ENCODE data around the gene RPL7A.
A peak's percentile ranks its signal among the peaks of the same experiment; 100 is the strongest.

RPL7A gene

GRCh38 chr9:133352635-133353340 is 4.8 kb downstream of the RPL7A start:
- Histone ChIP-seq H3K36me3 (ENCODE audit: control insufficient read depth, insufficient read depth, low read length) (peaks cover 44% of the 10 kb centered on the region), H3K9me3 (ENCODE audit: control insufficient read depth, insufficient read depth, low read length) (no peaks in the 10 kb centered on the region), H3K9ac (ENCODE audit: low read depth, low read length) (no peak overlapping the region), H3K4me3 (ENCODE audit: low read depth, low read length) (no peak overlapping the region), H3K4me1 (ENCODE audit: control insufficient read depth, insufficient read depth, low read length) (no peaks in the 10 kb centered on the region), H3K27me3 (ENCODE audit: control insufficient read depth, insufficient read depth, low read length) (no peaks in the 10 kb centered on the region)

- Histone ChIP-seq H3K27me3 (ENCODE audit: control insufficient read depth, insufficient read depth, low read length) (no peaks in the 10 kb centered on the region), H3K9me3 (ENCODE audit: control insufficient read depth, insufficient read depth, low read length) (no peaks in the 10 kb centered on the region), H3K9ac (ENCODE audit: low read depth, low read length) (no peak overlapping the region), H3K4me1 (ENCODE audit: control insufficient read depth, insufficient read depth, low read length) (no peaks in the 10 kb centered on the region), H3K36me3 (ENCODE audit: control insufficient read depth, insufficient read depth, low read length) (peaks cover 43% of the 10 kb centered on the region), H3K4me3 (ENCODE audit: low read depth, low read length) (no peak overlapping the region)
These were observed 5.5 kb downstream of the RPL7A start for GRCh38 chr9:133353548-133353947.

DNA sequence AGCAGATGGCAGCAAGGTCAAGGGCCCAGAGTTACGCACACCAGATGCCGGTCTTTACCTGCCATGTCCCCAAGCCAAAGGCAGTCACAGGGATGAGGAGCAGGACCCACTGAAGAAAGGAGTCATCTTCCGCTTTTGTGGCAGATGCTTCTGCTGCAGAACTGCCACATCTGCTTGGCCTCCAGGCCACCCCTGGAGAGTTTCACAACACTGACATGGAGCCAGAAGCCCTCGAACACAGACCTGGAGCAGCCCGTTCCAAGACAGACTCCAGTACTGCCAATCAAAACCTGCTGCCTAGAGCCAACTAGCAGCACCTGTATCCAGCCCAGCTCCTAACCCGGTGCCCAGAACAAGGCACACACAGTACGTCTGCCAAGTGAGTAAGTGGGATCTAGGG is 6.7 kb downstream of the RPL7A start:
- Histone ChIP-seq H3K27me3 (ENCODE audit: control insufficient read depth, insufficient read depth, low read length) (no peaks in the 10 kb centered on the region), H3K36me3 (ENCODE audit: control insufficient read depth, insufficient read depth, low read length) (peaks cover 36% of the 10 kb centered on the region), H3K4me3 (ENCODE audit: low read depth, low read length) (no peak overlapping the region), H3K9ac (ENCODE audit: low read depth, low read length) (no peak overlapping the region), H3K9me3 (ENCODE audit: control insufficient read depth, insufficient read depth, low read length) (no peaks in the 10 kb centered on the region), H3K4me1 (ENCODE audit: control insufficient read depth, insufficient read depth, low read length) (no peaks in the 10 kb centered on the region)

GRCh38 chr9:133355881-133356357 is 7.9 kb downstream of the RPL7A start:
- Histone ChIP-seq H3K4me1 (ENCODE audit: control insufficient read depth, insufficient read depth, low read length) (no peaks in the 10 kb centered on the region), H3K36me3 (ENCODE audit: control insufficient read depth, insufficient read depth, low read length) (peaks cover 29% of the 10 kb centered on the region), H3K9me3 (ENCODE audit: control insufficient read depth, insufficient read depth, low read length) (no peaks in the 10 kb centered on the region)

DNA sequence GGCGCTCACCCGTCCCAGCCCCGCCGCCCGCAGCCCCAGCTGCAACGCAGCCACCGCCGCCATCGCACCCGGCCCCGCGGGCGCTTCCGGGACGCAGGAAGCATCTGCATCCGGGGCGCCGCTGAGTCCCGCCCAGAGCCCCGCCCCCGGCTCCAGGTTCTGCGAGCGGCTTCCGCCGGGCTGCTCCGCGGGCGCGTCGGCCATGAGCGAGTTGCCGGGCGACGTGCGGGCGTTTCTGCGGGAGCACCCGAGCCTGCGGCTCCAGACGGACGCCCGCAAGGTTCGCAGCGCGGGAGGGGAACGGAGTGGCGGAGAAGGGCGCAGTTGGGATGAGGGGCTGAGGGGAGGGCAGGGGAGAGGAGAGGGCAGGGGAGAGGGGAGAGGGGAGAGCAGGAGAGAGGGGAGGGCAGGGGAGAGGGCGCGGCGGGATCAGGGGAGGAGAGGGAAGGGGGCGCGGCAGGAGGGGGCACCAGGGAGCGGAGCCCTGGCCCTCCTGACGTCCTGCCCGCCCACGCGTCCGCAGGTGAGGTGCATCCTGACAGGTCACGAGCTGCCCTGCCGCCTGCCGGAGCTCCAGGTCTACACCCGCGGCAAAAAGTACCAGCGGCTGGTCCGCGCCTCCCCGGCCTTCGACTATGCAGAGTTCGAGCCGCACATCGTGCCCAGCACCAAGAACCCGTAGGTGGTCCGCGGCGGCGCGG is 8.5 kb downstream of the RPL7A start, which contains the start of the genes SURF1 and SURF2:
SURF1 (minus strand) TSS at position 97 of the 701 bp plus-strand sequence; CDS start at position 63, 34 bp downstream.
SURF2 (plus strand) TSS at position 160 of the 701 bp plus-strand sequence; CDS start at position 203, 43 bp downstream.
- Histone ChIP-seq H3K9ac (ENCODE audit: low read depth, low read length) (peak within 1 kb of the TSS; percentile 91), H3K36me3 (ENCODE audit: control insufficient read depth, insufficient read depth, low read length) (peaks cover 29% of the 10 kb centered on the region), H3K4me3 (ENCODE audit: low read depth, low read length) (peak within 1 kb of the TSS; percentile 96), H3K27me3 (ENCODE audit: control insufficient read depth, insufficient read depth, low read length) (no peaks in the 10 kb centered on the region), H3K4me1 (ENCODE audit: control insufficient read depth, insufficient read depth, low read length) (no peaks in the 10 kb centered on the region), H3K9me3 (ENCODE audit: control insufficient read depth, insufficient read depth, low read length) (no peaks in the 10 kb centered on the region)

More at GRCh38 chr9:133355881-133356357, 7.9 kb downstream of the RPL7A start:
- Histone ChIP-seq H3K4me3 (ENCODE audit: low read depth, low read length) (peak overlapping the region; percentile 96), H3K27me3 (ENCODE audit: control insufficient read depth, insufficient read depth, low read length) (no peaks in the 10 kb centered on the region), H3K9ac (ENCODE audit: low read depth, low read length) (peak overlapping the region; percentile 91)

GRCh38 chr9:133357656-133358055 is 9.6 kb downstream of the RPL7A start:
- Histone ChIP-seq H3K4me1 (ENCODE audit: control insufficient read depth, insufficient read depth, low read length) (no peaks in the 10 kb centered on the region), H3K36me3 (ENCODE audit: control insufficient read depth, insufficient read depth, low read length) (peaks cover 27% of the 10 kb centered on the region), H3K9me3 (ENCODE audit: control insufficient read depth, insufficient read depth, low read length) (no peaks in the 10 kb centered on the region), H3K27me3 (ENCODE audit: control insufficient read depth, insufficient read depth, low read length) (no peaks in the 10 kb centered on the region), H3K4me3 (ENCODE audit: low read depth, low read length) (peak overlapping the region; percentile 63), H3K9ac (ENCODE audit: low read depth, low read length) (peak overlapping the region; percentile 41)

DNA sequence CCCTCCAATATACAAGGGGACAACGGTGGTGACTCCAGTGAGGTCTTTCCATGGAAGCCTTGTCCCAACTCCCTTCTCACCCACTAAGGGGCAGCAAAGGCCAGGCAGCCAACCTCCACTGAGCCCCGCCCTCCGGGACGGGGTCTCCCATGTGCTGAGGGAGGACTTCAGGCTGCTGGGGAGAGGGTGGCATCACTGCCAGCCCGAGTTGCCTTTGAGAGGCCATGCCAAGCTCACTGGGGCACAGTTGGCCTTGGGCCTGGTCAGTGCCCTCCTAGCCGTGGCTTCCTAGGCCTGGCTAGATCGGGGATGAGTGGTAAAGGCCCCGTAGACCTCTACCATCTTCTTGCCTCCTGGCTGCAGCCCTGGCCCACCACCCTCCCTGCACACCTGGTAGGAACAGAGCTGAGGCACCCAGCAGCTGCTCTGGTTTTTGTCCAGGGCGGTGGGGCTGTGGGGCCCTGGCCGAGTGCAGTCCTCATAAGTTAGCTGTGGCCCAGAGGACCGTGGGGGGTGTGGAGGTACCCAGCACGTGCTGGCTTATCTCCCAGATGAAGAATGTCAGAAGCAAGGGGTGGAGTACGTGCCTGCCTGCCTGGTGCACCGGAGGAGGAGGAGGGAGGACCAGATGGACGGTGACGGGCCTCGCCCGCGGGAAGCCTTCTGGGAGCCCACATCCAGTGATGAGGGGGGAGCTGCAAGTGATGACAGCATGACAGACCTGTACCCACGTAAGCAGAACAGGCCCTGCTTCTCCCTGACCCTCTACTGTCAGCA is 11.6 kb downstream of the RPL7A start:
- Histone ChIP-seq H3K9ac (ENCODE audit: low read depth, low read length) (no peak overlapping the region), H3K4me1 (ENCODE audit: control insufficient read depth, insufficient read depth, low read length) (no peaks in the 10 kb centered on the region), H3K4me3 (ENCODE audit: low read depth, low read length) (no peak overlapping the region), H3K27me3 (ENCODE audit: control insufficient read depth, insufficient read depth, low read length) (no peaks in the 10 kb centered on the region), H3K9me3 (ENCODE audit: control insufficient read depth, insufficient read depth, low read length) (no peaks in the 10 kb centered on the region), H3K36me3 (ENCODE audit: control insufficient read depth, insufficient read depth, low read length) (peaks cover 39% of the 10 kb centered on the region)

GRCh38 chr9:133360400-133361393 is 12.7 kb downstream of the RPL7A start:
- H3K36me3 ChIP-seq (ENCODE audit: control insufficient read depth, insufficient read depth, low read length) = peaks cover 47% of the 10 kb centered on the region

DNA sequence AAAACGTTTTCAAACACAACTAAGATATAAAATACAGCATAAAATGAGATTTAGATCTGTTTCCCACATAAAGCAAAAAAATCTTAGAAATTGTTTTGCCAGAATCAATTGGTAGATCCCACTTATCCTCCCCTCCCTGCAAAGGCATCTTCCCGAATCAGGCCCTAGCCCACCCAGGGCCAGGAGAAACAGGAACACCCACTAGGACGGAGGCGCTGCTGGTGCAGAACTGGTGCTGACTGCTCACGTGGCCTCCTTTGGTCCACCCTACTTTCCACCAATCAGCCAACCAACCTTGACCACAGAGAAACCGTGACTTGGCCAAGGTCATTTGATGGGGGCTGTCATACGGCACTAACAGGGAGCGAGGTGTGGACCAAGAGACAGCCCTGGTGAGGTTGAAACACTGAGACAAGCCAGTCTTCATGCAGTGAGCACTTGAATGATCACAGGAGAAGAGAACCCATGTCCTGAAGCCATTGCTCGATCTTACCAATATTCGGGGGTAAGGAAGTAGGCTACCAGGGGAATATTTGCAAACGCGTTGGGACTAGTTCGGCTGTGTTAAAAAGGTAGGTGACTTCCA is 13.6 kb downstream of the RPL7A start:
- Histone ChIP-seq H3K9ac (ENCODE audit: low read depth, low read length) (peak overlapping the region; percentile 47), H3K27me3 (ENCODE audit: control insufficient read depth, insufficient read depth, low read length) (no peaks in the 10 kb centered on the region), H3K36me3 (ENCODE audit: control insufficient read depth, insufficient read depth, low read length) (peaks cover 51% of the 10 kb centered on the region), H3K9me3 (ENCODE audit: control insufficient read depth, insufficient read depth, low read length) (no peaks in the 10 kb centered on the region), H3K4me3 (ENCODE audit: low read depth, low read length) (no peak overlapping the region), H3K4me1 (ENCODE audit: control insufficient read depth, insufficient read depth, low read length) (no peaks in the 10 kb centered on the region)

More at GRCh38 chr9:133360400-133361393, 12.7 kb downstream of the RPL7A start:
- Histone ChIP-seq H3K9me3 (ENCODE audit: control insufficient read depth, insufficient read depth, low read length) (no peaks in the 10 kb centered on the region), H3K4me3 (ENCODE audit: low read depth, low read length) (no peak overlapping the region), H3K9ac (ENCODE audit: low read depth, low read length) (no peak overlapping the region), H3K4me1 (ENCODE audit: control insufficient read depth, insufficient read depth, low read length) (no peaks in the 10 kb centered on the region), H3K27me3 (ENCODE audit: control insufficient read depth, insufficient read depth, low read length) (no peaks in the 10 kb centered on the region)

DNA sequence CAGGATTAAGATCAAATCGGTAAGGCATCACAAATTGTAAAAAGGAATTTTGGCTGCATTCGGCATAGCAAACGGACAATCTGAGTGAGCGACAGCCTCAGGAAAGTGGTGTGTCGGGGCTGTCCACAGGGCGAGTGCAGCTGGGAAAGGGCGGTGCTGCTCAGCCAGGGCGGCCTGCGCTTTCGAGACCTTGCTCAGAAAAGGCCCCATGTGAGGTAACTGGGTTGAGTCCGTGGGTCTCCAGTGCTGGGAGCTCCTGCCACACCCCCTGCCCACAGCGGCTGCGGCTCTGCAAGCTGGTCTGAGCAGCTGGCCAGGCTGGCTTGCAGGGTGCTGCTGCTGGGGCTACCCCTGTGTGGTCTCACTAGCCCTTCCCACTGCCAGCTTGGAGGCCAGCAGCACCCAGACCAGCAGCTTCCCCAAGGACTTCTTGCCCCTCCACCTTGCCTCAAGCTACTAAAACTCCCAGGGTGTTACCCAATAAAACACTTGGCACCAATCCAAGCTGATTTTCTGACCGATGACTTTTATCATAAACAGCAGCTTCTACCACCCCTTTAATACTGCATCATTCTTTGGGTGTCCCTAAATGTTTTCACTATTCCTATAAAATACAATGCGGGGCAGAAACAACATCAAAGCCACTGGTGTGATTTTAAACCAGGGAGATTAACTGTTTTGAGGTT is 14.5 kb downstream of the RPL7A start:
- no peak overlapping the region for H3K9ac ChIP-seq (ENCODE audit: low read depth, low read length)
- H3K4me1 ChIP-seq (ENCODE audit: control insufficient read depth, insufficient read depth, low read length) = no peaks in the 10 kb centered on the region
- H3K27me3 ChIP-seq (ENCODE audit: control insufficient read depth, insufficient read depth, low read length) = no peaks in the 10 kb centered on the region
- H3K4me3 ChIP-seq (ENCODE audit: low read depth, low read length) = no peak overlapping the region
- H3K9me3 ChIP-seq (ENCODE audit: control insufficient read depth, insufficient read depth, low read length) = no peaks in the 10 kb centered on the region
- peaks cover 59% of the 10 kb centered on the region for H3K36me3 ChIP-seq (ENCODE audit: control insufficient read depth, insufficient read depth, low read length)
